GM12878 (cell line): Measurements from ENCODE around the gene TRPT1. TPM values are rescaled to one million over a fixed set of nuclear protein-coding genes. Genes with fewer than 3 reads are reported as not detected.

Source experiments
- ATAC-seq: fragments of 200-7000 bp; cut with Tn5 transposase; 3 replicates; pipeline ENCODE4 v1.9.1; 2020; ENCODE audit warnings: mild to moderate bottlenecking, moderate library complexity
- BruUV-seq: library from RNA; stranded (reverse); fragments of 400-500 nt; replicated peaks from 2 replicates; lab custom pipeline; 2021; lab: Mats Ljungman, UMichigan
- CTCF ChIA-PET: fragments of 300-600 bp; sonication (Branson Sonifier 250); formaldehyde crosslinking; extraction: SDS; loops from one replicate; lab custom pipeline; 2021; ENCODE audit warnings: inconsistent platforms; lab: Yijun Ruan, JAX
- POLR2A ChIA-PET: fragments of 350-600 bp; formaldehyde crosslinking; extraction: SDS; loops from one replicate; lab custom pipeline; 2021; ENCODE audit warnings: inconsistent platforms; lab: Charles Lee
- RAD21 ChIA-PET: fragments of 300-600 bp; sonication (Branson Sonifier 250); formaldehyde crosslinking; loops from one replicate; lab custom pipeline; 2023; ENCODE audit warnings: antibody characterized with exemption; ENCODE audit not compliant: unreplicated experiment; lab: Charles Lee
- SMC1A ChIA-PET: fragments of 300-600 bp; sonication (Branson Sonifier 250); formaldehyde crosslinking; loops from one replicate; lab custom pipeline; 2023; ENCODE audit not compliant: unreplicated experiment, uncharacterized antibody; lab: Charles Lee
- DNase-seq: peaks from one replicate; pipeline ENCODE4 v3.0.0-alpha.2; 2011; ENCODE audit warnings: low read depth, low spot score
- FAIRE-seq: peaks from 3 replicates; lab custom pipeline; 2011; peaks lifted over from hg19 to GRCh38; lab: Jason Lieb, UNC
- H2AFZ ChIP-seq: 2 replicates; pipeline ENCODE4 v1.6.0; 2011; ENCODE audit warnings: low read depth, low read length, control low read depth; ENCODE audit not compliant: control insufficient read depth
- H3K27ac ChIP-seq: 2 replicates; pipeline ENCODE4 v1.5.1; 2011; ENCODE audit warnings: control low read depth; ENCODE audit not compliant: control insufficient read depth, insufficient read depth
- H3K27me3 ChIP-seq, 2 experiments: replicated peaks in 1 of 2; 2 replicates each; pipeline versions ENCODE4 v1.6.0 to v1.6.1; 2011; ENCODE audit warnings: low read length in 1 of 2; ENCODE audit not compliant: control insufficient read depth in 2 of 2, insufficient read depth in 2 of 2
- H3K36me3 ChIP-seq, 2 experiments: 2 replicates each; pipeline ENCODE4 v1.5.1; 2011; ENCODE audit warnings: low read length in 1 of 2; ENCODE audit not compliant: control insufficient read depth in 2 of 2, insufficient read depth in 2 of 2
- H3K4me1 ChIP-seq: 2 replicates; pipeline ENCODE4 v1.6.1; 2011; ENCODE audit warnings: mild to moderate bottlenecking, low read length, moderate library complexity, mixed read lengths; ENCODE audit not compliant: control insufficient read depth, insufficient read depth
- H3K4me2 ChIP-seq: 2 replicates; pipeline ENCODE4 v1.6.0; 2011; ENCODE audit warnings: control low read depth; ENCODE audit not compliant: control insufficient read depth, insufficient read depth
- H3K4me3 ChIP-seq: fragments of 200-600 bp; sonication (generic); 2 replicates; pipeline ENCODE4 v1.5.1; 2016
- H3K79me2 ChIP-seq: 2 replicates; pipeline ENCODE4 v1.6.0; 2011; ENCODE audit warnings: low read length; ENCODE audit not compliant: control insufficient read depth, insufficient read depth
- H3K9ac ChIP-seq: 2 replicates; pipeline ENCODE4 v1.8.0; 2011; ENCODE audit warnings: low read length, control low read depth, mixed read lengths; ENCODE audit not compliant: control insufficient read depth, insufficient read depth
- H3K9me3 ChIP-seq: replicated peaks from 3 replicates; pipeline ENCODE4 v1.5.1; 2011; ENCODE audit warnings: mild to moderate bottlenecking, low read length; ENCODE audit not compliant: control insufficient read depth, insufficient read depth
- H4K20me1 ChIP-seq: 2 replicates; pipeline ENCODE4 v1.6.0; 2011; ENCODE audit not compliant: control insufficient read depth, insufficient read depth
- BCL11A ChIP-seq: IDR thresholded peaks from 2 replicates; pipeline ENCODE4 v1.6.1; 2011; ENCODE audit warnings: low read depth, low read length
- BRCA1 ChIP-seq: IDR thresholded peaks from 2 replicates; pipeline ENCODE4 v1.6.1; 2011; ENCODE audit warnings: low read depth, low read length, improper control_type of control experiment
- CTCF ChIP-seq, 3 experiments: IDR thresholded peaks in 2 of 3; conservative IDR thresholded peaks in 1 of 3; 2 replicates each; pipeline ENCODE4 v1.5.1; 2011; ENCODE audit warnings: low read depth in 3 of 3, low read length in 3 of 3, mild to moderate bottlenecking in 3 of 3, control low read depth in 2 of 3, moderate library complexity in 2 of 3, inconsistent platforms in 1 of 3, mixed read lengths in 1 of 3; ENCODE audit not compliant: control insufficient read depth in 2 of 3, insufficient read depth in 1 of 3; ENCODE audit errors: extremely low read depth in 1 of 3
- IKZF2 ChIP-seq, 2 experiments: fragments of 450-650 bp; IDR thresholded peaks; 2 replicates each; pipeline ENCODE4 v1.6.1; 2017; ENCODE audit warnings: mild to moderate bottlenecking in 2 of 2, moderate library complexity in 2 of 2
- IRF4 ChIP-seq: IDR thresholded peaks from 2 replicates; pipeline ENCODE4 v1.6.1; 2011; ENCODE audit warnings: low read depth, low read length
- JUNB ChIP-seq: IDR thresholded peaks from 2 replicates; pipeline ENCODE4 v1.6.1; 2016; ENCODE audit warnings: antibody characterized with exemption, mild to moderate bottlenecking
- MAX ChIP-seq: IDR thresholded peaks from 2 replicates; pipeline ENCODE4 v1.6.1; 2012; ENCODE audit warnings: low read depth, low read length, improper control_type of control experiment
- MLLT1 ChIP-seq: fragments of 450-650 bp; IDR thresholded peaks from 2 replicates; pipeline ENCODE4 v1.6.1; 2016; ENCODE audit warnings: mild to moderate bottlenecking
- MTA3 ChIP-seq: IDR thresholded peaks from 2 replicates; pipeline ENCODE4 v1.6.1; 2012; ENCODE audit warnings: low read length, inconsistent platforms, borderline replicate concordance
- NR2C1 ChIP-seq: fragments of 450-650 bp; IDR thresholded peaks from 2 replicates; pipeline ENCODE4 v1.6.1; 2017; ENCODE audit warnings: antibody characterized with exemption, mild to moderate bottlenecking, moderate library complexity
- PAX8 ChIP-seq: fragments of 450-650 bp; IDR thresholded peaks from 2 replicates; pipeline ENCODE4 v1.6.1; 2017; ENCODE audit warnings: mild to moderate bottlenecking, moderate library complexity
- PBX3 ChIP-seq: IDR thresholded peaks from 2 replicates; pipeline ENCODE4 v1.6.1; 2011; ENCODE audit warnings: mild to moderate bottlenecking, low read depth, low read length, moderate library complexity; ENCODE audit not compliant: insufficient replicate concordance
- POU2F2 ChIP-seq: IDR thresholded peaks from 3 replicates; pipeline ENCODE4 v1.6.1; 2011; ENCODE audit warnings: low read depth, mild to moderate bottlenecking, low read length, borderline replicate concordance
- SMARCA5 ChIP-seq: fragments of 450-650 bp; IDR thresholded peaks from 2 replicates; pipeline ENCODE4 v1.6.1; 2017; ENCODE audit warnings: mild to moderate bottlenecking
- SP1 ChIP-seq: IDR thresholded peaks from one replicate; pipeline ENCODE4 v1.6.1; 2011; ENCODE audit warnings: low read depth, low read length
- STAT3 ChIP-seq: IDR thresholded peaks from 2 replicates; pipeline ENCODE4 v1.6.1; 2011; ENCODE audit warnings: low read depth, low read length, improper control_type of control experiment
- ZNF24 ChIP-seq: fragments of 450-650 bp; IDR thresholded peaks from 2 replicates; pipeline ENCODE4 v1.6.1; 2017; ENCODE audit warnings: antibody characterized with exemption, mild to moderate bottlenecking
- WGBS: methylation state at CpG from one replicate; pipeline ENCODE4 v1.1.6; 2016; ENCODE audit warnings: low lambda C conversion rate; ENCODE audit not compliant: insufficient replicate concordance, insufficient coverage; ENCODE audit errors: missing lambda C conversion rate; 5-methylcytosine and 5-hydroxymethylcytosine counted together
- in situ Hi-C: fragments of 300-500 bp; cut with MboI; formaldehyde crosslinking; loops from 9 replicates; pipeline ENCODE4 v1.14.3; 2018; ENCODE audit warnings: mixed read lengths
- intact Hi-C: fragments of 100-400 bp; cut with micrococcal nuclease; formaldehyde crosslinking; loops from one replicate; pipeline ENCODE4 v1.14.2; 2022; ENCODE audit not compliant: unreplicated experiment
- polyA plus RNA-seq, 11 experiments: library from polyadenylated mRNA; depleted of rRNA in 4 of 11; unstranded in 6 of 11; stranded (reverse) in 5 of 11; fragments of >200 nt; fragmentation: Nextera tagmentation in 4 of 11; fragmentation: Illumina TruSeq in 1 of 11; extraction: Ambion mirVana in 4 of 11; extraction: Trizol in 1 of 11; gene quantifications; 1 replicate in 1 of 11; 2 replicates in 10 of 11; pipeline versions ENCODE4 v1.2.1 to v1.2.3, GENCODE V29; 2011 to 2016; ENCODE audit warnings: inconsistent platforms in 2 of 11, missing spikeins in 2 of 11, low read depth in 1 of 11
- total RNA-seq, 4 experiments: library from RNA; depleted of rRNA in 3 of 4; stranded (reverse); fragments of >200 nt in 3 of 4; fragmentation: Illumina TruSeq in 1 of 4; extraction: Trizol in 1 of 4; gene quantifications; 2 replicates each; pipeline versions ENCODE4 v1.2.1 to v1.2.3, GENCODE V29; 2013 to 2021

TRPT1 gene
- total and polyA plus RNA-seq, 10 of the 15 experiments (the other 5 are each of a cell fraction or from before 2014, with no cell fraction given), result 7.1 to 63.0 (median 31.4) TPM

DNA sequence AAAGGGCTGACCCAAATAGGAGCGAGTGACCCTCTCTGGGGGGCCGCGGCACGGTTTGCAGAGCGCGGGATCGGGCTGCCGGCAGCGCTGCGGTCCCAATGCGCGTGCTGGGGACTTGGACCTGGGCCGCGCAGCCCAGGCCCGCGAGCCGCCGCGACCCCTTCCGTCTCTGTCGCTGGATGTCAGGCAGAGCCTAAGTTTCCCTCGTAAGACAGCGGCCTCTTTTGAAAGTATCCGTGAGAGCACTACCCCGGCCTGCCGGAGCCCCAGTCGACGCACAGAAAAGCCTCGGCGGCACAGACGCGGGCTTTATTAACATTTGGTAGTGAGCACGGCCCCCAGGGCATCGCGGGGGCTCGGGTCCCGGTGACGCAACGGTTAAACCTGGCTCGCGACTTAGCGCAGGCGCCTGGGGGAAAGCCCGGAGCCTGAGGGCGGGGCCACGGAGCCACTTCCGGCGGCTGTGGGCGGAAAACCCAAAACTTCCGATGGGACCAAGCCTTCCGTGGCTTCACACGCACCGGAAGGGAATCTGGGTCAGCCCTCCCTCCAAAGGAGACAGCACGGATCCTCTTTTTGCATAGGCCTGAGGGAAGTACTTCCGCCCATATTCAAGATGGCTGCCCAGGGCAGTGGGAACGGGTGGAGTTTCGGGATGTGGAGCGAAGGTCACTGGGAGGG is 43.7 kb upstream of the TRPT1 start:
- ChIA-PET CTCF (interaction anchor here (0.6 to 5.7 kb wide), 13 partner anchors 9 to 87 kb away, joined by 3 to 147 read pairs (median 5); partner anchors contain the start of genes BAD, CATSPERZ, FERMT3 and GPR137), POLR2A (interaction anchor here (0.8 to 6.3 kb wide), 13 partner anchors 14 to 69 kb away, joined by 3 to 92 read pairs (median 5); partner anchors contain the start of genes BAD, CATSPERZ, ESRRA and FERMT3), SMC1A (interaction anchor here (0.6 to 4.6 kb wide), 10 partner anchors 9 to 63 kb away, joined by 3 to 41 read pairs (median 3); partner anchors contain the start of genes BAD, CATSPERZ, FERMT3 and GPR137), RAD21 (interaction anchor here (0.5 to 4.3 kb wide), 9 partner anchors 14 to 322 kb away, joined by 3 to 56 read pairs (median 5); partner anchors contain the start of genes ESRRA, FERMT3, FKBP2 and PPP1R14B)
- Histone ChIP-seq H3K4me1 (peaks cover 12% of the 10 kb centered on the region), H3K4me2 (peak overlapping the region; percentile 100), H3K27ac (peak overlapping the region; percentile 81), H2AFZ (peak overlapping the region; percentile 45), H3K9ac (peak overlapping the region; percentile 97), H3K27me3 (no peaks in the 10 kb centered on the region), H3K79me2 (peaks cover 19% of the 10 kb centered on the region), H3K36me3 (no peaks in the 10 kb centered on the region; a peak in 2 of 4 replicates), H3K4me3 (peak overlapping the region; percentile 96), H4K20me1 (no peaks in the 10 kb centered on the region), H3K9me3 (no peaks in the 10 kb centered on the region)
- in situ Hi-C loops, result no loop called here
- 1% methylated on average over 58 of the region's 58 CpGs for WGBS
- ATAC-seq (peak; percentile 86), DNase-seq (peak; percentile 98), FAIRE-seq (peak; percentile 85)
- BruUV-seq, result TSS peak; percentile 84
- intact Hi-C loops, result loop anchor here (1.0 to 2.0 kb wide), 3 partner anchors 16 to 37 kb away; partner anchors contain the start of genes GPR137 and PLCB3
- TF ChIP-seq JUNB (no peak; the same call in 1 of the 2 replicates), BCL11A (no peak), ZNF24 (no peak), STAT3 (no peak), PBX3 (no peak), IKZF2 (IDR thresholded peaks at IDR 0.05) (peak; percentile 99), MAX (peak; percentile 32; the same call in 1 of the 2 replicates), MLLT1 (no peak; the same call in 1 of the 2 replicates), SP1 (peak; percentile 63), BRCA1 (no peak), MTA3 (no peak), CTCF (IDR thresholded peaks at IDR 0.05 in 2 of 3, conservative IDR thresholded peaks at IDR 0.05 in 1 of 3; ENCODE audit: control insufficient read depth in 2 of 3, extremely low read depth in 1 of 3, insufficient read depth in 1 of 3, low read depth in 3 of 3, low read length in 3 of 3) (peak in 1 of 3 experiments; percentile 32; a peak in 2 of 6 replicates), PAX8 (no peak), NR2C1 (peak; percentile 100), IRF4 (peak; percentile 69; the same call in 1 of the 2 replicates), SMARCA5 (no peak), POU2F2 (peak; percentile 92; the same call in 2 of the 3 replicates)
